Colonic mucosa (tissue), 4 donors: ENCODE measurements around the gene ERF. TPM values are rescaled to one million over a fixed set of nuclear protein-coding genes. Genes with fewer than 3 reads are reported as not detected.

Source experiments
- DNase-seq: peaks from one replicate; pipeline ENCODE4 v3.0.0-alpha.2; 2020
- H3K27ac ChIP-seq: fragments of 200-600 bp; one replicate; pipeline ENCODE4 v1.8.0; 2021
- H3K27me3 ChIP-seq: fragments of 200-600 bp; one replicate; pipeline ENCODE4 v1.8.0; 2021
- H3K36me3 ChIP-seq: fragments of 200-600 bp; one replicate; pipeline ENCODE4 v1.8.0; 2021
- H3K4me1 ChIP-seq: fragments of 200-600 bp; one replicate; pipeline ENCODE4 v1.8.0; 2021; ENCODE audit warnings: mild to moderate bottlenecking
- H3K4me3 ChIP-seq: fragments of 200-600 bp; one replicate; pipeline ENCODE4 v1.8.0; 2021
- H3K9ac ChIP-seq, 2 donors: one replicate each; pipeline ENCODE4 v1.7.0; 2013; ENCODE audit warnings: control low read depth in 2 of 2, low read depth in 2 of 2, low read length in 2 of 2
- H3K9me3 ChIP-seq: fragments of 200-600 bp; one replicate; pipeline ENCODE4 v1.8.0; 2021
- CTCF ChIP-seq: fragments of 200-600 bp; IDR thresholded peaks from one replicate; pipeline ENCODE4 v1.8.0; 2022; ENCODE audit warnings: antibody characterized with exemption, mild to moderate bottlenecking
- intact Hi-C: fragments of 100-400 bp; cut with DNase I; formaldehyde crosslinking; loops from one replicate; pipeline ENCODE4 v1.14.1; 2022
- total RNA-seq, 2 donors: library from RNA; stranded (reverse); fragmentation: NEBNext Ultra II Directional in 1 of 2; extraction: Animal tissue kit (Norgen Biotek cat#: 25700) in 1 of 2; gene quantifications; one replicate each; pipeline ENCODE4 v1.2.1, GENCODE V29; 2021
- donor health status: healthy.
- donor health status: DM: no; HTN: no; CAD: no.
- donor health status: DM: no; HTN: no; CAD: no.

The ERF gene
- total RNA-seq, 2 donors from 2014 or later = 46.7 to 57.3 TPM

GRCh38 chr19:42271045-42271419, 16.1 kb upstream of the ERF start:
- Histone ChIP-seq H3K27ac (peak overlapping the region; percentile 77), H3K4me3 (peak overlapping the region; percentile 45), H3K9me3 (no peaks in the 10 kb centered on the region), H3K4me1 (peaks cover 14% of the 10 kb centered on the region), H3K27me3 (no peaks in the 10 kb centered on the region), H3K9ac (peak overlapping the region; percentile 84 to 99), H3K36me3 (no peaks in the 10 kb centered on the region)
- intact Hi-C loops = no loop called here
- no peak for DNase-seq
- TF ChIP-seq CTCF = no peak

GRCh38 chr19:42270346-42271044, 15.6 kb upstream of the ERF start:
- no peaks in the 10 kb centered on the region for H3K27me3 ChIP-seq
- H3K9ac ChIP-seq = peak overlapping the region; percentile 84 to 99
- H3K9me3 ChIP-seq = no peaks in the 10 kb centered on the region
- H3K27ac ChIP-seq = peak overlapping the region; percentile 77
- intact Hi-C loops = no loop called here
- TF ChIP-seq CTCF = no peak
- H3K36me3 ChIP-seq = no peaks in the 10 kb centered on the region
- peak overlapping the region; percentile 45 for H3K4me3 ChIP-seq
- peak; percentile 55 for DNase-seq
- peaks cover 14% of the 10 kb centered on the region for H3K4me1 ChIP-seq

GRCh38 chr19:42269478-42270345, 14.8 kb upstream of the ERF start:
- H3K36me3 ChIP-seq = no peaks in the 10 kb centered on the region
- peak overlapping the region; percentile 77 for H3K27ac ChIP-seq
- H3K4me1 ChIP-seq = peaks cover 14% of the 10 kb centered on the region
- TF ChIP-seq CTCF = no peak
- peak; percentile 52 for DNase-seq
- H3K4me3 ChIP-seq = peak overlapping the region; percentile 45
- intact Hi-C loops = no loop called here
- H3K9me3 ChIP-seq = no peaks in the 10 kb centered on the region
- peak overlapping the region; percentile 84 to 99 for H3K9ac ChIP-seq
- H3K27me3 ChIP-seq = no peaks in the 10 kb centered on the region

- TF ChIP-seq CTCF = no peak
- peak within 1 kb of the TSS; percentile 83 for H3K27ac ChIP-seq
- peak within 1 kb of the TSS; percentile 84 to 99 for H3K9ac ChIP-seq
- H3K4me1 ChIP-seq = peaks cover 14% of the 10 kb centered on the region
- H3K36me3 ChIP-seq = no peaks in the 10 kb centered on the region
- H3K4me3 ChIP-seq = peak within 1 kb of the TSS; percentile 48
- H3K27me3 ChIP-seq = no peaks in the 10 kb centered on the region
- peak; percentile 99 for DNase-seq
- H3K9me3 ChIP-seq = no peaks in the 10 kb centered on the region
- intact Hi-C loops = no loop called here
These were observed 14.0 kb upstream of the ERF start, which contains the start of gene CIC for GRCh38 chr19:42268704-42269477. Gene CIC (plus strand): TSS chr19:42269252. CDS start chr19:42271784, 2,532 bp downstream.

- Histone ChIP-seq H3K36me3 (no peaks in the 10 kb centered on the region), H3K27me3 (no peaks in the 10 kb centered on the region), H3K9me3 (no peaks in the 10 kb centered on the region), H3K9ac (peak overlapping the region; percentile 84 to 99), H3K4me3 (peak overlapping the region; percentile 48), H3K27ac (peak overlapping the region; percentile 83), H3K4me1 (peaks cover 14% of the 10 kb centered on the region)
- intact Hi-C loops = no loop called here
- DNase-seq = peak; percentile 100
- no peak for TF ChIP-seq CTCF
These were observed 13.3 kb upstream of the ERF start for GRCh38 chr19:42268142-42268703.
